B cell (primary cell): ENCODE data around the gene EPHA2. TPM values are rescaled to one million over a fixed set of nuclear protein-coding genes. Genes with fewer than 3 reads are reported as not detected.
"Not testable (repeated sequence)": the region's sequence is repeated elsewhere in the genome, so short reads cannot be mapped to it uniquely, and the experiment has no call there.

Experiments used
- ATAC-seq: fragments of 200-7000 bp; cut with Tn5 transposase; one replicate; pipeline ENCODE4 v1.10.0; 2021; ENCODE audit warnings: low read depth, mild to moderate bottlenecking, moderate number of reproducible peaks, moderate library complexity
- CTCF ChIA-PET: fragments of 350-600 bp; sonication (Branson Sonifier 250); formaldehyde crosslinking; loops from one replicate; lab custom pipeline; 2021; ENCODE audit warnings: antibody characterized with exemption, inconsistent platforms; lab: Charles Lee
- POLR2A ChIA-PET: fragments of 350-600 bp; sonication (Branson Sonifier 250); formaldehyde crosslinking; loops from one replicate; lab custom pipeline; 2021; ENCODE audit warnings: antibody characterized with exemption; lab: Charles Lee
- DNase-seq: peaks from one replicate; pipeline ENCODE4 v3.0.0; 2013
- H2AFZ ChIP-seq: 2 replicates; pipeline ENCODE4 v1.6.1; 2012; ENCODE audit warnings: mild to moderate bottlenecking, low read depth, low read length; ENCODE audit not compliant: insufficient read depth, poor library complexity, severe bottlenecking
- H3K27ac ChIP-seq, 2 donors: 1 replicate in 1 of 2; 2 replicates in 1 of 2; pipeline ENCODE4 v1.5.1; 2012 to 2013; ENCODE audit warnings: low read length in 2 of 2, mild to moderate bottlenecking in 2 of 2, moderate library complexity in 1 of 2
- H3K27me3 ChIP-seq, 4 experiments: fragments of 200-600 bp in 1 of 4; sonication (generic) in 1 of 4; replicated peaks in 1 of 4; 1 replicate in 2 of 4; 2 replicates in 2 of 4; pipeline versions ENCODE4 v1.6.1 to v1.7.0; 2013 to 2016; ENCODE audit warnings: low read length in 3 of 4, mild to moderate bottlenecking in 2 of 4, mixed read lengths in 1 of 4, moderate library complexity in 1 of 4; ENCODE audit not compliant: insufficient read depth in 4 of 4, control insufficient read depth in 3 of 4; ENCODE audit errors: control extremely low read depth in 1 of 4
- H3K36me3 ChIP-seq, 2 experiments: replicated peaks in 1 of 2; 1 replicate in 1 of 2; 2 replicates in 1 of 2; pipeline versions ENCODE4 v1.6.1 to v1.7.1; 2013; ENCODE audit warnings: low read length in 1 of 2; ENCODE audit not compliant: insufficient read depth in 2 of 2, control insufficient read depth in 1 of 2; ENCODE audit errors: control extremely low read depth in 1 of 2, extremely low read depth in 1 of 2
- H3K4me1 ChIP-seq, 2 donors: fragments of 200-600 bp in 1 of 2; sonication (generic) in 1 of 2; 1 replicate in 1 of 2; 2 replicates in 1 of 2; pipeline versions ENCODE4 v1.5.1 to v1.6.1; 2013 to 2017; ENCODE audit warnings: low read length in 2 of 2; ENCODE audit not compliant: control insufficient read depth in 2 of 2, insufficient read depth in 2 of 2
- H3K4me2 ChIP-seq: replicated peaks from 2 replicates; pipeline ENCODE3; 2012; ENCODE audit warnings: mild to moderate bottlenecking, low read depth, low read length; ENCODE audit not compliant: poor library complexity, severe bottlenecking
- H3K4me3 ChIP-seq, 5 experiments: fragments of 200-600 bp in 1 of 5; sonication (generic) in 1 of 5; 1 replicate in 3 of 5; 2 replicates in 2 of 5; pipeline versions ENCODE4 v1.5.1 to v1.7.0; 2011 to 2016; ENCODE audit warnings: low read length in 4 of 5, mild to moderate bottlenecking in 4 of 5, low read depth in 2 of 5, control low read depth in 1 of 5, moderate library complexity in 1 of 5; ENCODE audit not compliant: insufficient read depth in 1 of 5; ENCODE audit errors: control extremely low read depth in 1 of 5, extremely low read depth in 1 of 5
- H3K79me2 ChIP-seq: fragments of 200-600 bp; sonication (generic); one replicate; pipeline ENCODE4 v1.6.0; 2016; ENCODE audit warnings: low read length; ENCODE audit not compliant: control insufficient read depth, insufficient read depth
- H3K9ac ChIP-seq: fragments of 200-600 bp; sonication (generic); 2 replicates; pipeline ENCODE4 v1.6.1; 2017; ENCODE audit warnings: mild to moderate bottlenecking, low read length, moderate library complexity
- H3K9me3 ChIP-seq, 3 donors: one replicate each; pipeline versions ENCODE4 v1.6.1 to v1.7.1; 2013; ENCODE audit warnings: low read length in 2 of 3; ENCODE audit not compliant: control insufficient read depth in 2 of 3, insufficient read depth in 1 of 3; ENCODE audit errors: control extremely low read depth in 1 of 3
- H4K20me1 ChIP-seq: 2 replicates; pipeline ENCODE4 v1.6.0; 2012; ENCODE audit warnings: mild to moderate bottlenecking, low read length; ENCODE audit not compliant: insufficient read depth, control insufficient read depth, poor library complexity, severe bottlenecking
- H3K27ac Mint-ChIP-seq: one replicate; pipeline ENCODE4 v1.8.0; 2021; ENCODE audit warnings: mixed read lengths
- H3K27me3 Mint-ChIP-seq: one replicate; pipeline ENCODE4 v1.8.0; 2021; ENCODE audit warnings: mixed read lengths
- H3K4me1 Mint-ChIP-seq: one replicate; pipeline ENCODE4 v1.8.0; 2021; ENCODE audit warnings: mixed read lengths
- H3K4me3 Mint-ChIP-seq: one replicate; pipeline ENCODE4 v1.8.0; 2021; ENCODE audit warnings: mixed read lengths
- H3K9me3 Mint-ChIP-seq: one replicate; pipeline ENCODE4 v1.8.0; 2022; ENCODE audit warnings: mixed read lengths; ENCODE audit not compliant: insufficient read depth
- EZH2 ChIP-seq: IDR thresholded peaks from 2 replicates; pipeline ENCODE4 v1.6.1; 2012; ENCODE audit warnings: borderline replicate concordance, low read depth, mild to moderate bottlenecking, moderate library complexity, low read length; ENCODE audit not compliant: insufficient read depth, poor library complexity, severe bottlenecking
- WGBS: methylation state at CpG from one replicate; pipeline ENCODE4 v1.1.5; 2013; ENCODE audit warnings: missing lambda C conversion rate; ENCODE audit not compliant: insufficient coverage; 5-methylcytosine and 5-hydroxymethylcytosine counted together
- intact Hi-C: fragments of 100-400 bp; cut with micrococcal nuclease; formaldehyde crosslinking; loops from one replicate; pipeline ENCODE4 v1.10.0; 2022
- polyA plus RNA-seq: library from polyadenylated mRNA; depleted of rRNA; stranded (reverse); fragments of >200 nt; gene quantifications from 2 replicates; pipeline ENCODE4 v1.2.3, GENCODE V29; 2012
- total RNA-seq, 2 donors: library from RNA; stranded (reverse); fragments of 120-200 nt in 1 of 2; gene quantifications; 1 replicate in 1 of 2; 2 replicates in 1 of 2; pipeline versions ENCODE4 v1.2.3 to v1.2.4, GENCODE V29; 2013 to 2022
- TF ChIP-seq, protein P1 (sequence below): fragments of 200-600 bp; IDR thresholded peaks from one replicate; pipeline ENCODE4 v1.8.0; 2022; ENCODE audit warnings: antibody characterized with exemption, mild to moderate bottlenecking

EPHA2 gene
- total and polyA plus RNA-seq, 2 donors (not counting 1 experiment from before 2014, with no cell fraction given): 0.12 TPM; not detected in 1

- ChIA-PET CTCF (no interaction called here), POLR2A (no interaction called here)
- TF ChIP-seq, protein P1, sequence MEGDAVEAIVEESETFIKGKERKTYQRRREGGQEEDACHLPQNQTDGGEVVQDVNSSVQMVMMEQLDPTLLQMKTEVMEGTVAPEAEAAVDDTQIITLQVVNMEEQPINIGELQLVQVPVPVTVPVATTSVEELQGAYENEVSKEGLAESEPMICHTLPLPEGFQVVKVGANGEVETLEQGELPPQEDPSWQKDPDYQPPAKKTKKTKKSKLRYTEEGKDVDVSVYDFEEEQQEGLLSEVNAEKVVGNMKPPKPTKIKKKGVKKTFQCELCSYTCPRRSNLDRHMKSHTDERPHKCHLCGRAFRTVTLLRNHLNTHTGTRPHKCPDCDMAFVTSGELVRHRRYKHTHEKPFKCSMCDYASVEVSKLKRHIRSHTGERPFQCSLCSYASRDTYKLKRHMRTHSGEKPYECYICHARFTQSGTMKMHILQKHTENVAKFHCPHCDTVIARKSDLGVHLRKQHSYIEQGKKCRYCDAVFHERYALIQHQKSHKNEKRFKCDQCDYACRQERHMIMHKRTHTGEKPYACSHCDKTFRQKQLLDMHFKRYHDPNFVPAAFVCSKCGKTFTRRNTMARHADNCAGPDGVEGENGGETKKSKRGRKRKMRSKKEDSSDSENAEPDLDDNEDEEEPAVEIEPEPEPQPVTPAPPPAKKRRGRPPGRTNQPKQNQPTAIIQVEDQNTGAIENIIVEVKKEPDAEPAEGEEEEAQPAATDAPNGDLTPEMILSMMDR: no peak
- TF ChIP-seq EZH2: no peak
- Histone ChIP-seq H2AFZ (no peak overlapping the region), H3K4me2 (no peak overlapping the region), H3K27me3 (peaks cover 0 to 28% (median 8%) of the 10 kb centered on the region in 4 experiments), H3K4me3 (no peak overlapping the region), H3K27ac (no peak overlapping the region), H3K36me3 (no peaks in the 10 kb centered on the region), H3K4me1 (no peaks in the 10 kb centered on the region), H3K9ac (no peak overlapping the region), H3K79me2 (no peaks in the 10 kb centered on the region), H4K20me1 (no peaks in the 10 kb centered on the region), H3K9me3 (peaks cover 0 to 25% (median 15%) of the 10 kb centered on the region in 3 donors)
- ATAC-seq (no peak), DNase-seq (no peak)
- intact Hi-C loops: no loop called here
- WGBS: no CpG with 5 or more reads among the region's 1 CpG
- Mint-ChIP-seq H3K9me3 (peaks cover 4% of the 10 kb centered on the region), H3K4me1 (no peaks in the 10 kb centered on the region), H3K27ac (no peak overlapping the region), H3K27me3 (peaks cover 38% of the 10 kb centered on the region), H3K4me3 (no peak overlapping the region)
Observed at GRCh38 chr1:16109571-16109970, 46.3 kb downstream of the EPHA2 start.

GRCh38 chr1:16107039-16107438, 48.8 kb downstream of the EPHA2 start:
- H3K9me3 Mint-ChIP-seq, H3K4me3 ChIP-seq, H3K27ac Mint-ChIP-seq, H2AFZ ChIP-seq, H3K36me3 ChIP-seq, intact Hi-C loops, H3K4me1 ChIP-seq, DNase-seq, H3K9ac ChIP-seq, H3K4me1 Mint-ChIP-seq, H3K4me3 Mint-ChIP-seq, POLR2A ChIA-PET, H4K20me1 ChIP-seq, ATAC-seq, H3K4me2 ChIP-seq, H3K27ac ChIP-seq, H3K79me2 ChIP-seq: not testable (repeated sequence)
- peaks cover 50% of the 10 kb centered on the region for H3K27me3 Mint-ChIP-seq
- 86% methylated on average over 5 of the region's 5 CpGs for WGBS
- H3K27me3 ChIP-seq: peaks cover 0 to 21% (median 8%) of the 10 kb centered on the region in 4 experiments
- H3K9me3 ChIP-seq: peaks cover 0 to 35% (median 15%) of the 10 kb centered on the region in 3 donors
- CTCF ChIA-PET: interaction anchor here (0.9 kb wide), 1 partner anchor 28 kb away, joined by 3 read pairs; no protein-coding TSS in a partner anchor
